ENCODE data around the gene RILPL1.

The RILPL1 gene

DNA sequence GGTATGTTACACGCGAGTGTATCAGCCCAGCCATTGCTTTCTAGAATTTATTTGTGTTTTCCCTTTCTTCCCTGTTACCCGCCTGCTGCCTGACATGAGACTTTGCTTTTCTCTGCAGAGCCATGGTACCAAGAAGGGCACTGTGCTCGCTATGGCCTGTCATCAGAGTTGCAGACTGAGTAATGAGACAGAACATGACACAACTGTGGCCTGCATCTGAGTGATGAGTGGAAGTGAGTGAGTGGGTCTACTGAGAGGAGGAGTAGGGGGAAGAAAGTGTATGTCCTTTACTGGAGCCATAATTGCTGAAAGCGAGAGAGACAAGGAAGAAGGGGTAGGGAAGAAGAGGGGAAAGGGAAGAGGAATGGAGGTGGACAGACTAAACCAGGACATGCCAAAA lies 2.9 kb downstream of the RILPL1 start:
- POLR2A ChIA-PET: no interaction called here
- TF ChIP-seq, protein P1, sequence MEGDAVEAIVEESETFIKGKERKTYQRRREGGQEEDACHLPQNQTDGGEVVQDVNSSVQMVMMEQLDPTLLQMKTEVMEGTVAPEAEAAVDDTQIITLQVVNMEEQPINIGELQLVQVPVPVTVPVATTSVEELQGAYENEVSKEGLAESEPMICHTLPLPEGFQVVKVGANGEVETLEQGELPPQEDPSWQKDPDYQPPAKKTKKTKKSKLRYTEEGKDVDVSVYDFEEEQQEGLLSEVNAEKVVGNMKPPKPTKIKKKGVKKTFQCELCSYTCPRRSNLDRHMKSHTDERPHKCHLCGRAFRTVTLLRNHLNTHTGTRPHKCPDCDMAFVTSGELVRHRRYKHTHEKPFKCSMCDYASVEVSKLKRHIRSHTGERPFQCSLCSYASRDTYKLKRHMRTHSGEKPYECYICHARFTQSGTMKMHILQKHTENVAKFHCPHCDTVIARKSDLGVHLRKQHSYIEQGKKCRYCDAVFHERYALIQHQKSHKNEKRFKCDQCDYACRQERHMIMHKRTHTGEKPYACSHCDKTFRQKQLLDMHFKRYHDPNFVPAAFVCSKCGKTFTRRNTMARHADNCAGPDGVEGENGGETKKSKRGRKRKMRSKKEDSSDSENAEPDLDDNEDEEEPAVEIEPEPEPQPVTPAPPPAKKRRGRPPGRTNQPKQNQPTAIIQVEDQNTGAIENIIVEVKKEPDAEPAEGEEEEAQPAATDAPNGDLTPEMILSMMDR (IDR thresholded peaks at IDR 0.05; ENCODE audit: control extremely low read depth, extremely low read depth, low read depth, missing control alignments): no peak
- DNase-seq (ENCODE audit: extremely low spot score): no peak
- CTCF ChIA-PET: no interaction called here

GRCh38 chr12:123529686-123530085 lies 3.8 kb downstream of the RILPL1 start:
- TF ChIP-seq, protein P1 (IDR thresholded peaks at IDR 0.05; ENCODE audit: control extremely low read depth, extremely low read depth, low read depth, missing control alignments): no peak
- CTCF ChIA-PET: no interaction called here
- POLR2A ChIA-PET: no interaction called here
- DNase-seq (ENCODE audit: extremely low spot score): no peak

DNA sequence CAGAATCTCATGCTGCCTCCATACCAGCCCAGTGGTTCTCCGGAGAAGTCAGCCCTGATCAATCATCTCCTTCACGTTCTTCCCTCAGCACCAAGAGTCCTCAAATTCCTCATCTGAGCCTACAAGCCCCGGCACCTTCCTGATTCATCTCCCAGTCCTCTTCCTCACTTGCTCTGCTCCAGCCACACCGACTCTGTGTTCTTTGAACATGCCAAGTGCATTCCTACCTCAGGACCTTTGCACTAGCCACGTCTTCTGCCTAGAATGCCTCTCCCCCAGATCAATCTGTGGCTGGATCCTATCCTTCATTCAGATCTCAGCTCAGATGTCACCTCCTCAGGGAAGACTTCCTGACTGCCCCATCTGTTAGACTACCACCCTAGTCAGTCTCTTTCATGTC lies 4.7 kb downstream of the RILPL1 start:
- TF ChIP-seq, protein P1 (IDR thresholded peaks at IDR 0.05; ENCODE audit: control extremely low read depth, extremely low read depth, low read depth, missing control alignments): no peak
- CTCF ChIA-PET: no interaction called here
- POLR2A ChIA-PET: no interaction called here
- DNase-seq (ENCODE audit: extremely low spot score): no peak

GRCh38 chr12:123526542-123527080 lies 6.9 kb downstream of the RILPL1 start:
- CTCF ChIA-PET: no interaction called here
- no peak for DNase-seq (ENCODE audit: extremely low spot score)
- TF ChIP-seq, protein P1 (IDR thresholded peaks at IDR 0.05; ENCODE audit: control extremely low read depth, extremely low read depth, low read depth, missing control alignments): no peak
- POLR2A ChIA-PET: no interaction called here

GRCh38 chr12:123524378-123524777 lies 9.1 kb downstream of the RILPL1 start:
- ChIA-PET POLR2A (no interaction called here), CTCF (interaction anchor here (0.9 kb wide), 1 partner anchor 22 kb away, joined by 3 read pairs; no protein-coding TSS in a partner anchor)
- no peak for DNase-seq (ENCODE audit: extremely low spot score)
- TF ChIP-seq, protein P1 (IDR thresholded peaks at IDR 0.05; ENCODE audit: control extremely low read depth, extremely low read depth, low read depth, missing control alignments): no peak

GRCh38 chr12:123523518-123523917 lies 10.0 kb downstream of the RILPL1 start:
- TF ChIP-seq, protein P1 (IDR thresholded peaks at IDR 0.05; ENCODE audit: control extremely low read depth, extremely low read depth, low read depth, missing control alignments): no peak
- POLR2A ChIA-PET: no interaction called here
- DNase-seq (ENCODE audit: extremely low spot score): no peak
- CTCF ChIA-PET: interaction anchor here (0.9 kb wide), 1 partner anchor 22 kb away, joined by 3 read pairs; no protein-coding TSS in a partner anchor

GRCh38 chr12:123522164-123522563 lies 11.4 kb downstream of the RILPL1 start:
- no peak for DNase-seq (ENCODE audit: extremely low spot score)
- POLR2A ChIA-PET: no interaction called here
- CTCF ChIA-PET: no interaction called here
- TF ChIP-seq, protein P1 (IDR thresholded peaks at IDR 0.05; ENCODE audit: control extremely low read depth, extremely low read depth, low read depth, missing control alignments): no peak

Data from GM10248 (cell line).